HepG2 (cell line): ENCODE results near the gene AAR2.

Experiments used
- ASH2L ChIP-seq: fragments of 300-600, 200-600 bp; sonication (generic); IDR thresholded peaks from 2 replicates; pipeline ENCODE4 v1.7.0; 2017; ENCODE audit warnings: low read depth, mild to moderate bottlenecking, moderate library complexity, mixed read lengths, low read length; ENCODE audit not compliant: insufficient read length
- DMTF1 ChIP-seq: sonication (generic); formaldehyde crosslinking; IDR thresholded peaks from 2 replicates; pipeline ENCODE4 v1.4.0; 2020; ENCODE audit warnings: mild to moderate bottlenecking, missing genetic modification reagents
- ESRRA ChIP-seq: sonication (generic); formaldehyde crosslinking; IDR thresholded peaks from 2 replicates; pipeline ENCODE4 v1.5.1; 2020; ENCODE audit warnings: mild to moderate bottlenecking, low read depth, missing genetic modification reagents
- ETS1 ChIP-seq: sonication (generic); formaldehyde crosslinking; IDR thresholded peaks from 2 replicates; pipeline ENCODE4 v1.4.0; 2020; ENCODE audit warnings: missing genetic modification reagents
- PBX2 ChIP-seq: IDR thresholded peaks from 2 replicates; pipeline ENCODE4 v1.6.1; 2016; ENCODE audit warnings: control low read depth
- STAT5B ChIP-seq: sonication (generic); formaldehyde crosslinking; IDR thresholded peaks from 2 replicates; pipeline ENCODE4 v1.4.0; 2020; ENCODE audit warnings: missing genetic modification reagents
- ZNF619 ChIP-seq: sonication (generic); formaldehyde crosslinking; IDR thresholded peaks from 2 replicates; pipeline ENCODE4 v1.4.0; 2020; ENCODE audit warnings: mild to moderate bottlenecking, missing genetic modification reagents

- TF ChIP-seq ZNF619 (CRISPR knock-in tag) (no peak), PBX2 (no peak), DMTF1 (CRISPR knock-in tag) (no peak), ASH2L (no peak), ETS1 (CRISPR knock-in tag) (no peak), ESRRA (no peak), STAT5B (CRISPR knock-in tag) (no peak)
These were observed 17.8 kb downstream of the AAR2 start for GRCh38 chr20:36254076-36254475.
